ENCODE measurements around the gene OTOS. TPM values are rescaled to one million over a fixed set of nuclear protein-coding genes. Genes with fewer than 3 reads are reported as not detected.

Gene OTOS
- total RNA-seq, 1 donor from 2014 or later: not detected

GRCh38 chr2:240095556-240096523 is 44.6 kb downstream of the OTOS start:
- no peak for DNase-seq (ENCODE audit: low spot score)
- intact Hi-C loops (cut with DNase I): no loop called here

DNA sequence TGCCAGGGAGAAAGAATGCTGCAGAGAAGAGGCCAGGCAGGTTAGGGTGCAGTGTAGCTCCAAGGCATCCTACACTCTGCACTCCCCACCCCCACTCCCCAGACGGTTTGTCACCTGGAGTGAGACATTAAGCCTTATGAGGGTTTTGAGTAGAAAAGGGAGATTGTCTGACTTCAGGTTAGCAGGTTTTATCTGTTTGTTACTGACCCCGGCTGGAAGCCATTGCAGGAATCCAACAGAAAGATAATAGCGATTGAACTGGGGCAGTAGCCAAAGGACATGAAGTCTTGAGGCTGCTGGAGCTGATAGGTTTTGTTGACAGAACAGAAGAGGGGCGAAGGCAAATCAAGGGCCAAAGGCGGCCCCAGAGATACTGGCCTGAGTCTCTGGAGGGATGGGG is 51.2 kb downstream of the OTOS start:
- DNase-seq (ENCODE audit: low spot score): no peak
- intact Hi-C loops (cut with DNase I): no loop called here

Other genes with a start within 250 kb of the OTOS start
- 330 TPM for gene NDUFA10, start 115.3 kb downstream of the OTOS start, total RNA-seq
- not detected for gene OR6B2, start 110.2 kb downstream of the OTOS start, total RNA-seq
- gene OR6B3, start 87.1 kb downstream of the OTOS start, total RNA-seq: not detected
- 149 TPM for gene COPS9, start 4.4 kb downstream of the OTOS start, total RNA-seq

Data from cardiac septum (tissue), 1 donor.